HG02763 (cell line): ENCODE measurements around the gene LAMA3.

ENCODE experiments used
- ATAC-seq: cut with Tn5 transposase; IDR thresholded peaks from one replicate; pipeline ENCODE4 v1.9.1; 2021; ENCODE audit warnings: mild to moderate bottlenecking, moderate library complexity; ENCODE audit not compliant: unreplicated experiment

LAMA3 gene

GRCh38 chr18:23964282-23965238, 275.3 kb downstream of the LAMA3 start:
- ATAC-seq, result no peak

- ATAC-seq, result no peak
These were observed 277.7 kb downstream of the LAMA3 start for GRCh38 chr18:23966909-23967308.

- peak; percentile 65 for ATAC-seq
These were observed 278.3 kb downstream of the LAMA3 start for GRCh38 chr18:23967321-23968089.

GRCh38 chr18:23968638-23969604, 279.7 kb downstream of the LAMA3 start:
- no peak for ATAC-seq

- no peak for ATAC-seq
These were observed 280.4 kb downstream of the LAMA3 start for GRCh38 chr18:23969664-23970063.

- ATAC-seq, result no peak
These were observed 281.2 kb downstream of the LAMA3 start for GRCh38 chr18:23970161-23971096.

GRCh38 chr18:23971097-23971440, 281.8 kb downstream of the LAMA3 start:
- ATAC-seq, result no peak

- no peak for ATAC-seq
These were observed 282.5 kb downstream of the LAMA3 start for GRCh38 chr18:23971666-23972230.

- no peak for ATAC-seq
These were observed 283.2 kb downstream of the LAMA3 start for GRCh38 chr18:23972453-23972852.

GRCh38 chr18:23977103-23977502, 287.9 kb downstream of the LAMA3 start:
- ATAC-seq, result no peak

- no peak for ATAC-seq
These were observed 288.6 kb downstream of the LAMA3 start for GRCh38 chr18:23977719-23978483.

- peak; percentile 88 for ATAC-seq
These were observed 292.2 kb downstream of the LAMA3 start for GRCh38 chr18:23981369-23981980.

GRCh38 chr18:23982155-23983079, 293.2 kb downstream of the LAMA3 start:
- no peak for ATAC-seq

- ATAC-seq, result no peak
These were observed 293.9 kb downstream of the LAMA3 start for GRCh38 chr18:23983112-23983511.

GRCh38 chr18:23986600-23987359, 297.5 kb downstream of the LAMA3 start:
- ATAC-seq, result no peak
